Loucy (cell line): ENCODE data around the gene LYRM4.

Source experiments
- H2AFZ ChIP-seq: fragments of 200-600 bp; sonication (generic); 2 replicates; pipeline ENCODE4 v1.6.0; 2016; ENCODE audit warnings: antibody characterized with exemption, mild to moderate bottlenecking, low read length, moderate library complexity
- H3F3A ChIP-seq: fragments of 200-600 bp; 2 replicates; pipeline ENCODE4 v1.6.0; 2016; ENCODE audit warnings: antibody characterized with exemption, low read depth, mild to moderate bottlenecking
- H3K27me3 ChIP-seq: fragments of 200-600 bp; sonication (generic); 2 replicates; pipeline ENCODE4 v1.6.1; 2014; ENCODE audit warnings: low read length, mild to moderate bottlenecking; ENCODE audit not compliant: insufficient read depth, poor library complexity, severe bottlenecking
- H3K36me3 ChIP-seq: fragments of 200-600 bp; sonication (generic); 2 replicates; pipeline ENCODE4 v1.6.1; 2016; ENCODE audit warnings: low read length; ENCODE audit not compliant: insufficient read depth
- H3K4me1 ChIP-seq: fragments of 200-600 bp; sonication (generic); 2 replicates; pipeline ENCODE4 v1.5.1; 2014; ENCODE audit warnings: low read length, mild to moderate bottlenecking; ENCODE audit not compliant: insufficient read depth, poor library complexity, severe bottlenecking
- H3K4me2 ChIP-seq: fragments of 200-600 bp; sonication (generic); 2 replicates; pipeline ENCODE4 v1.6.0; 2014; ENCODE audit warnings: antibody characterized with exemption, low read length, low read depth, mild to moderate bottlenecking; ENCODE audit not compliant: poor library complexity, severe bottlenecking
- H3K4me3 ChIP-seq: fragments of 200-600 bp; sonication (generic); 2 replicates; pipeline ENCODE4 v1.5.1; 2014; ENCODE audit warnings: low read length, mild to moderate bottlenecking, mixed read lengths; ENCODE audit not compliant: poor library complexity, severe bottlenecking
- H3K79me2 ChIP-seq: fragments of 200-600 bp; sonication (generic); 2 replicates; pipeline ENCODE4 v1.6.1; 2014; ENCODE audit warnings: low read length; ENCODE audit not compliant: insufficient read depth
- H3K9ac ChIP-seq: fragments of 200-600 bp; sonication (generic); 2 replicates; pipeline ENCODE4 v1.6.0; 2014; ENCODE audit warnings: mild to moderate bottlenecking, low read depth, low read length, moderate library complexity; ENCODE audit not compliant: poor library complexity, severe bottlenecking
- H3K9me2 ChIP-seq: fragments of 200-600 bp; sonication (generic); replicated peaks from 2 replicates; pipeline ENCODE4 v1.6.1; 2016; ENCODE audit warnings: low read depth, low read length, mixed read lengths
- H3K9me3 ChIP-seq: fragments of 200-600 bp; sonication (generic); 2 replicates; pipeline ENCODE4 v1.6.1; 2014; ENCODE audit warnings: mild to moderate bottlenecking, antibody characterized with exemption, low read length, low read depth; ENCODE audit not compliant: insufficient read depth
- H4K20me1 ChIP-seq: fragments of 200-600 bp; sonication (generic); 2 replicates; pipeline ENCODE4 v1.6.0; 2014; ENCODE audit warnings: antibody characterized with exemption, low read length, mild to moderate bottlenecking; ENCODE audit not compliant: insufficient read depth, poor library complexity, severe bottlenecking
- CTCF ChIP-seq: fragments of 200-600 bp; sonication (generic); conservative IDR thresholded peaks from 2 replicates; pipeline ENCODE4 v1.5.1; 2014; ENCODE audit warnings: mild to moderate bottlenecking, antibody characterized with exemption, low read length
- EZH2phosphoT487 ChIP-seq: fragments of 200-600 bp; IDR thresholded peaks from 2 replicates; pipeline ENCODE4 v1.6.1; 2018; ENCODE audit warnings: antibody characterized with exemption, mild to moderate bottlenecking, moderate library complexity, borderline replicate concordance

The LYRM4 gene

GRCh38 chr6:5175635-5176034, 85.1 kb downstream of the LYRM4 start:
- Histone ChIP-seq H3K79me2 (no peaks in the 10 kb centered on the region), H3K9me2 (no peaks in the 10 kb centered on the region), H3K9me3 (no peaks in the 10 kb centered on the region), H3K4me3 (no peak overlapping the region), H3K4me2 (peak overlapping the region; percentile 66), H3K36me3 (no peaks in the 10 kb centered on the region), H3K9ac (peak overlapping the region; percentile 32), H3K4me1 (peaks cover 36% of the 10 kb centered on the region), H2AFZ (no peak overlapping the region), H4K20me1 (no peaks in the 10 kb centered on the region), H3K27me3 (no peaks in the 10 kb centered on the region), H3F3A (no peaks in the 10 kb centered on the region)
- no peak for TF ChIP-seq CTCF
- TF ChIP-seq EZH2phosphoT487: no peak

DNA sequence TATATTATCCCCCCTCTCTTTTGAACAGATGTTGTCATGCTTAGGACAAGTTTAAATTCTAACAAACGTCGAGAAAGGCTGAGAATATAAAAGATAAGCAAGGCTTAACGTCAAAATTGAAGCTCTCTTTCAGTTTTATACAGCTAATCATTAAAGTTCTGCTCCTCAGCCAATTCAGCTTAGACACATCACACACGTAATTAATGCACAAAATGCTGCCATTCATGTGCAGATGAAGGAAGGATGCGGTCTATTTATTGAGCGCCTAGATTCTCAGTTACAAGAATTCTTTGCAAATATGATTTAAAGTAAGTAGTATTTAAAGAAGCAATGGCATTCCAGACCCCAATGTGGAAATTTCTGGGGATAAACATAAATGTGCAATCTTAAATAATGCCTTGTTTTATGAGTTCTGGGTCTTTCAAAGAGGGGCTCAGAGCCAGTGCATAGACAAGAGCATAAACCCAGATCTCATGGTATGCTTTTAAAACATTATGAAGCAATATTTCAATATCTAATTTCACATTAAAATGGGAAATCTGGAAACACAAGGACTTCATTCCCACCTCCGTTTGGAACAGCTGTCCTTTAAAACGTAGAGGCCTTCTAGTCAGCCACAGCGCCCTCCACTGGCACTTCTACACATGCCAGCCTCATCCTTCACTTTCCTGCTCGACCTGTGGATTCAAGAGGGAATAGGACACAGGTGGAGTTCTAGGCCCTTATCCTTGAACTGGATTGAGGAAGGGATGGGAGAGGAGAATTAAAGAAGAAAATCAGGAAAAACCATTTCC, 85.8 kb downstream of the LYRM4 start:
- Histone ChIP-seq H3K36me3 (no peaks in the 10 kb centered on the region), H3K4me3 (peak overlapping the region; percentile 61), H3K9me3 (no peaks in the 10 kb centered on the region), H3K4me1 (peaks cover 36% of the 10 kb centered on the region), H3K27me3 (no peaks in the 10 kb centered on the region), H4K20me1 (no peaks in the 10 kb centered on the region), H2AFZ (no peak overlapping the region), H3F3A (no peaks in the 10 kb centered on the region), H3K79me2 (no peaks in the 10 kb centered on the region), H3K4me2 (peak overlapping the region; percentile 66), H3K9me2 (no peaks in the 10 kb centered on the region), H3K9ac (peak overlapping the region; percentile 32)
- peak; percentile 83 for TF ChIP-seq CTCF
- TF ChIP-seq EZH2phosphoT487: no peak

DNA sequence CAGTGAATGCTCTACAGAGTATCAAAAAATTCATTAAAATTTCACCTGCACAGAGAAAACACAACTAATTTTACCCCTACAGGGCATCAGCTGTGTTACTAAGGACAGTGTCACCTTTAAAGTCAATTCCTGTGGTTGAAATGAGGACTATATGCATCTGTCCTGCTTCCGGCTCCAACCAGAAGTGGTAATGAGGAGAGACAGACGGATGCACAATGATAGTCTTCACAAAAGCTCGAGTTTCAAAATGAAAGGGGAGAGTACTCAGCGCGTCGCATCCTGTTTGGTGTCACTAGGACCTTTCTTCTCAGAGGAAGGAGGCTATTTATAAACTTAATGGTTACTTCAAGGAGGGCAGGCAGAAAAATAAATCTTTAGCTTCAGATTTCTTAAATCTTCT, 86.5 kb downstream of the LYRM4 start:
- Histone ChIP-seq H2AFZ (no peak overlapping the region), H3K36me3 (no peaks in the 10 kb centered on the region), H3F3A (no peaks in the 10 kb centered on the region), H3K9me3 (no peaks in the 10 kb centered on the region), H3K9me2 (no peaks in the 10 kb centered on the region), H3K9ac (peak overlapping the region; percentile 32), H3K4me3 (peak overlapping the region; percentile 61), H3K4me1 (peaks cover 36% of the 10 kb centered on the region), H4K20me1 (no peaks in the 10 kb centered on the region), H3K27me3 (no peaks in the 10 kb centered on the region), H3K79me2 (no peaks in the 10 kb centered on the region), H3K4me2 (peak overlapping the region; percentile 66)
- TF ChIP-seq CTCF (no peak), EZH2phosphoT487 (no peak)
